Fibroblast of skin of scalp (primary cell): ENCODE results near the gene TEX52.
"Not testable (repeated sequence)": the region's sequence is repeated elsewhere in the genome, so short reads cannot be mapped to it uniquely, and the experiment has no call there.

Experiments
- DNase-seq: peaks from one replicate; pipeline ENCODE4 v3.0.0-alpha.2; 2013

TEX52 gene

GRCh38 chr12:2864198-2864597 lies 7.4 kb upstream of the TEX52 start:
- no peak for DNase-seq

- not testable (repeated sequence) for DNase-seq
Observed at GRCh38 chr12:2863402-2863801, 6.6 kb upstream of the TEX52 start.

- DNase-seq = no peak
Observed at GRCh38 chr12:2862876-2863275, 6.0 kb upstream of the TEX52 start.

GRCh38 chr12:2860170-2860569 lies 3.3 kb upstream of the TEX52 start:
- DNase-seq = no peak

- DNase-seq = no peak
Observed at GRCh38 chr12:2858944-2859421, 2.1 kb upstream of the TEX52 start.

GRCh38 chr12:2858334-2858733 lies 1.5 kb upstream of the TEX52 start:
- DNase-seq = no peak

- no peak for DNase-seq
Observed at GRCh38 chr12:2857576-2857975, 737 bp upstream of the TEX52 start.

GRCh38 chr12:2856051-2856450 lies 788 bp downstream of the TEX52 start:
- no peak for DNase-seq

GRCh38 chr12:2855546-2855945 lies 1.3 kb downstream of the TEX52 start:
- no peak for DNase-seq

- no peak for DNase-seq
Observed at GRCh38 chr12:2854669-2855453, 2.0 kb downstream of the TEX52 start.

GRCh38 chr12:2853626-2854025 lies 3.2 kb downstream of the TEX52 start:
- peak; percentile 85 for DNase-seq

- peak; percentile 25 for DNase-seq
Observed at GRCh38 chr12:2851931-2852330, 4.9 kb downstream of the TEX52 start.

- DNase-seq = peak; percentile 87
Observed at GRCh38 chr12:2845280-2845679, 11.6 kb downstream of the TEX52 start.

GRCh38 chr12:2844786-2845185 lies 12.1 kb downstream of the TEX52 start:
- DNase-seq = peak; percentile 52

GRCh38 chr12:2842948-2843347 lies 13.9 kb downstream of the TEX52 start:
- no peak for DNase-seq

- DNase-seq = no peak
Observed at GRCh38 chr12:2841056-2841650, 15.7 kb downstream of the TEX52 start.

GRCh38 chr12:2836574-2836973 lies 20.3 kb downstream of the TEX52 start:
- DNase-seq = no peak

GRCh38 chr12:2835691-2836403 lies 21.0 kb downstream of the TEX52 start:
- no peak for DNase-seq

GRCh38 chr12:2834581-2835491 lies 22.0 kb downstream of the TEX52 start, which contains the start of gene NRIP2:
TSS of gene NRIP2 (minus strand) at chr12:2835035. CDS start at chr12:2834983, 52 bp downstream.
- DNase-seq = peak; percentile 58

GRCh38 chr12:2833810-2834209 lies 23.0 kb downstream of the TEX52 start:
- DNase-seq = no peak

- DNase-seq = no peak
Observed at GRCh38 chr12:2833327-2833726, 23.5 kb downstream of the TEX52 start.

GRCh38 chr12:2832550-2833127 lies 24.2 kb downstream of the TEX52 start:
- DNase-seq = no peak
